Erythroblast (primary cell): ENCODE results near the gene TUFM.
"Not testable (repeated sequence)": the region's sequence is repeated elsewhere in the genome, so short reads cannot be mapped to it uniquely, and the experiment has no call there.

Source experiments
- DNase-seq, 2 experiments: peaks; one replicate each; lab custom pipeline; 2025; lab: John Stamatoyannopoulos, UW
- GATA1 ChIP-seq: IDR thresholded peaks from 2 replicates; pipeline ENCODE4 v1.6.1; 2011; ENCODE audit warnings: low read depth, mild to moderate bottlenecking, control low read depth, low read length, moderate library complexity
- POLR2A ChIP-seq: IDR thresholded peaks from 2 replicates; pipeline ENCODE4 v1.6.1; 2011; ENCODE audit warnings: mild to moderate bottlenecking, low read length

TUFM gene

GRCh38 chr16:28846080-28846932 is at the start of gene TUFM:
TUFM (minus strand) TSS chr16:28846348; CDS start chr16:28846269, 79 bp downstream.
- DNase-seq: peak; percentile 99 to 100
- TF ChIP-seq POLR2A (peak; percentile 77), GATA1 (no peak)

DNA sequence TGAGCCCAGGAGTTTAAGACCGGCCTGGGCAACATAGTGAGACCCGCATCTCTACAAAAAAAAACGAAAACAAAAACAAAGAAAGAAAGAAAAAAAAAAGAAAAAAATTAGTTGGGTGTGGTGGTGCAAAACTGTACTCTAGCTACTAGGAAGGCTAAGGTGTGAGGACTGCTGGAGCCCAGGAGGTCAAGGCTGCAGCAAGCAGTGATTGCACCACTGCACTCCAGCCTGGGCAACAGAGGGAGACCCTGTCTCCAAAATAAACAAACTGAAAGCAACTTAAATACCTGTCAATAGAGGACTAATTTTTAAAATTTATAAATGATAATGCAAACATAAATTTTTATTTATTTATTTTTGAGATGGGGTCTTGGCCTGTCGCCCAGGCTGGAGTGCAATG is 49.5 kb upstream of the TUFM start:
- TF ChIP-seq GATA1 (no peak), POLR2A (no peak)
- no peak for DNase-seq

GRCh38 chr16:28893291-28893690 is 47.1 kb upstream of the TUFM start:
- TF ChIP-seq POLR2A (no peak), GATA1 (no peak)
- DNase-seq: no peak

- DNase-seq: no peak
- TF ChIP-seq POLR2A: no peak
- no peak for TF ChIP-seq GATA1
Observed at GRCh38 chr16:28891964-28892890, 46.1 kb upstream of the TUFM start.

DNA sequence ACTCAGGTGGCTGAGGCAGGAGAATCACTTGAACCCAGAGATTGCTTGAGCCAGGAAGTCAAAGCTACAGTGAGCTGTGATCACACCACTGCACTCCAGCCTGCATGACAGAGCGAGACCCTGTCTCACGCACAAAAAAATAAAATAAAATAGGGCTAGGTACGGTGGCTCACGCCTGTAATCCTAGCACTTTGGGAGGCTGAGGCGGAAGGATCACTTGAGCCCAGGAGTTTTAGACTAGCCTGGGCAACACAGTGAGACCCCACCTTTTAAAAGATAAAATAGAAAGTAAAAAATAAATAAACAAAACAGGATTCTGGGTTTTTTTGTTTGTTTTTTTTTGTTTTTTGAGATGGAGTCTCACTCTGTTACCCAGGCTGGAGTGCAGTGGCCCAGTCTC is 44.2 kb upstream of the TUFM start:
- not testable (repeated sequence) for DNase-seq

DNA sequence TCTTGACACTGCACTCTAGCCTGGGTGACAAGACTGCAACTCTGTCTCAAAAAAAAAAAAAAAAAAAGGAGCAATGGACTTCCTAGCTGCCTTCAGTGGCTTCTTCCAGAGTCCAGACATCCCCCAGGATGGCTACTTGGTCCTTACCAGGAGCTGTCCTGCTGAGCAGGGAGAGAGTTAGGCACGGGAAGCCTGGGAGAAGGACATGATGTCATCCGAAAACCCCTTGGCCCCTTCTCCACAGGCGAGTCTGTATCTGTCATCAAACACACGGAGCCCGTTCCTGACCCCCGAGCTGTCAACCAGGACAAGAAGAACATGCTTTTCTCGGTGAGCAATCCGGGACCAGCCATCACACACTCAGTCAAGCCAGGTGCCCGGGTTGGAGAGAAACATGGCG is 40.8 kb upstream of the TUFM start:
- TF ChIP-seq POLR2A: no peak
- TF ChIP-seq GATA1: no peak
- DNase-seq: no peak

DNA sequence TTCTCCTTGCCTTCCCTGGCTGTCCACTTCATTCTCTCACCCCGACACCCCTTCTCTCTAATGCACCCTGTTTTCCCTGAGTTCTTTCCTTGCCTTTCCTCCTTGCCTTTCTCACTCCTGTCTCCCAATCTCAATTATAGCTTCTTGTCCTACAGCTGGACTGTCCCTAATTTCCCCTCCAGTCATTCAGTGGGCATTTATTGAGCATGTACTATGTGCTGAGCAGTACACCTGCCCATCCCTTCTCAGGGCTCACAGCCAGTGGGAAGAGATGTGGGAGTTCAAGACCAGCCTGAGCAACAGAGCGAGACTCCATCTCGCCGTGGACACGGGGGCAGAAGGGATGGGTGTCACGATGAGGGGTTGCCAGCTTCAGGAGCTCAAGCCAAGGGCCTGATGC is 37.9 kb upstream of the TUFM start:
- TF ChIP-seq POLR2A: no peak
- no peak for TF ChIP-seq GATA1
- DNase-seq: no peak

DNA sequence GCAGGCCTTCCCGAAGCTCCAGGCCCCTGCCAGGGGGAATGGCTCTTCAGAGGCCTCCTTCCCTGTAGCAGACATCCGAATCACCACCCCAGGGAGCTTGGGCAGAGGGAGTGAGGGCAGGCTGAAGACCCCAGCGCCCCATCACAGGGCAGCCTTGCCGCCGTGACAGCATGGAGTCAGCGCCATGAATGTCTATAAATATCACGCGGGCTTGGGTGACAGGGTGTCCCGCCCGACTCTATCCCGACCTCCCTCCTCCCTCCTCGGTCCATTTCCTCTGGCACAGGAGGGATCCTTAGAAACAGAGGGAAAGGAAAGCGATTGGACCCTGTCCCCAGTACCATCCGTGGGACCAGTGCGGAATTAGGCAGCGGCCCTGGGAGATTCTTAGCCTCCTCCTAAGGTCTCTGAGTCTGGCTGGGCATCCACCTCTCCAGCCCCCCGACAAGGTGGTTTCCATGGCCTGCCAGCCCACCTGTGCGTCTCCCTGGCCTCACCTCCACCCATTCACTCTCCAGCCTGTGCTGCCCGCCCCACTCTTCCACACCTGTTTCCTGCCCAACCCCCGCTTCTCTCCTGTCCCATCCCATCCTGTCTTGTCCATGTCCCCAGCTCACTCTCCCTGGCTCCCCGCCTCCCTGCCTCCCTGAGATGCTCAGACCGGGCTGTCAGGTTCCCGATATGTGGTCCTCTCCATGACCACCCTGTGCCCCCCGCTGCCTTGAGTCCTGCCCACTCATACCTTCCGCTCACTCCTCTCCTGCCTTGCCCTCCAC is 37.3 kb upstream of the TUFM start:
- no peak for TF ChIP-seq GATA1
- no peak for TF ChIP-seq POLR2A
- DNase-seq: no peak

GRCh38 chr16:28882551-28883160 is 36.5 kb upstream of the TUFM start:
- TF ChIP-seq POLR2A: no peak
- no peak for TF ChIP-seq GATA1
- no peak for DNase-seq

DNA sequence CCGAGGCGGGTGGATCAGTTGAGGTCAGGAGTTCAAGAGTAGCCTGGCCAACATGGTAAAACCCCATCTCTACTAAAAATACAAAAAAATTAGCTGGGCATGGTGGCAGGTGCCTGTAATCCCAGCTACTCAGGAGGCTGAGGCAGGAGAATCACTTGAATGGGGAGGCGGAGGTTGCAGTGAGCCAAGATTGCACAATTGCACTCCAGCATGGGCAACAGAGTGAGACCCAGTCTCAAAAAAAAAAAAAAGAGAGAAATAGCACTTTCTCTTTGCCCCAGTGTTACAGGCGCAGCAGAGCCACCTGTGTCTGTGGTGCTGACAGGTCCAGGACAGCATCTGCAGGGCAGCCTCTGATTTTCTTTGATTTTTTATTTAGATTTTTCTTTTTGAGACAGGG is 35.4 kb upstream of the TUFM start:
- not testable (repeated sequence) for DNase-seq

- TF ChIP-seq GATA1: no peak
- no peak for DNase-seq
Observed at GRCh38 chr16:28880955-28881354, 34.8 kb upstream of the TUFM start.

DNA sequence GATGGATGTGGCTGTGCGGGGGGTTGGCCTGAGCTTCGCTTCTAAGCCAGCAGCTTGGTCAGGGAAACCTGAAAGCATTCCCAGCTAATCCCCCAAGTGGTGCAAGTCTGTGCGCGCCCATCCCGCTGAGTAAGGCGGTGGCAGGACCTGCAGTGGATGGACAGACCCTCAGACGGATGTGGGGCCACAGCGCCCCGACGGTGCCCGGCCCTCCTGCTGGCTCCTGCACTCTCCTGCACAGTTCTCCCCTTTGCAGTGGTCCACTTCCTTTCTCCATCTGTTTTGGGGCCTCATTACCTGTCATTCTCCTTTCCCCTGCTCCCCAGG is 34.4 kb upstream of the TUFM start:
- TF ChIP-seq POLR2A (no peak), GATA1 (no peak)
- DNase-seq: no peak

DNA sequence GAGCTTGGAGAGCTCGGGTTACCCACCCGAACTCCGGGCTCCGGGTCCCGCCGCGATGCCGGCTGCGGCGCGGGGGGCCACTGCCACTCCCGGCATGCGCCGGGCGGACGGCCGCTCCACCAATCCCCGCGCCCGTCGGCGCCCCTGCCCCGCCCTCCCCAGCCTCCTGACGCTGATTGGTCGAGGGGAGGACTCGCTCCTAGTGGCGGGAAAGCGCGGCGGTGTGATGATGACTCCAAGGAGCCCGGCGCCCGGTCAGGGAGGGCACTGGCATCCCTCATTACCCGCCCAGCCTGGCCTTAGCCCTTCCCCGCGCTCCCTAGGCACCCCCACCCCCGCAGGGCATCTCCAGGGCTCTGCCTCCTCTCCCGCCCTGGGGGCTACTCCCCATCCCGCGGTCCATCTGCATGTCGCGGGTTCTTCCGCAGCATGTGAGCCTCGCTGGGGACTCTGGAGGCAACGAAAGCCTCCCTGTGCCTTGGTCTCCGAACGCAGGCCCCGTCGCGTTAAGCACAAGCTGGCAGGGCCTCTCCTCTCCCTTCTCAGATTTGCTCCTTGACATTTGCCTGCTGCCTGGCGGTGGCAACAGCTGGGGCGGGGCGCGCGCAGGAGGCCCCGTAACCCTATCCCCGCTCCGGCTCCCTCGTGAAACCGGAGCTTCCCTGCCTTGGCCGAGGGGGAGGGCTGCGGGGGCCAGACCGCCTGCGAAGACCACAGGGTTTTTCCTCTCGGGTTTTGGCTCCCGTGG is 33.9 kb upstream of the TUFM start:
- DNase-seq: peak; percentile 87 to 91
- peak; percentile 32 for TF ChIP-seq POLR2A
- TF ChIP-seq GATA1: no peak
